ENCODE measurements around the gene ABCC11. TPM values are rescaled to one million over a fixed set of nuclear protein-coding genes. Genes with fewer than 3 reads are reported as not detected.

ABCC11 gene
- total and polyA plus RNA-seq, 8 donors = 0.05 to 0.35 (median 0.18) TPM; not detected in 1

DNA sequence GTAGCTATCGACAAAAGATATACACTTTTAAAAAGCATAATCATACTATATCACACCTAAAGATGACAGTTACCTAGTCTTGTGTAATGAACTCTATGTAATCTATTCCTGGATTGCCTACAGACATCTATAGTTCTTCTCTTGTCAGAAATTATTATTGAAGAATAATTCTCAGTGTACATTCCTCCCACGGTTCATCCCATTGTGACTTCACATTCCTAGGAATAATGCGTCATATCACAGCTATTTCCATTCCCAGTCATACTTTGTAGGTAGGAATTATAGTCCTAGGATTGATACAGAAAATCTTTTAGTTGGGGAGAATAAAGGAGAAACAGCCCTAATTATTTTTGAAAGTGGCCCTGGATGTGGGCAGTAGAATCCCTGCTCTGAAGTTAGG, 44.0 kb upstream of the ABCC11 start:
- TF ChIP-seq, protein P1, sequence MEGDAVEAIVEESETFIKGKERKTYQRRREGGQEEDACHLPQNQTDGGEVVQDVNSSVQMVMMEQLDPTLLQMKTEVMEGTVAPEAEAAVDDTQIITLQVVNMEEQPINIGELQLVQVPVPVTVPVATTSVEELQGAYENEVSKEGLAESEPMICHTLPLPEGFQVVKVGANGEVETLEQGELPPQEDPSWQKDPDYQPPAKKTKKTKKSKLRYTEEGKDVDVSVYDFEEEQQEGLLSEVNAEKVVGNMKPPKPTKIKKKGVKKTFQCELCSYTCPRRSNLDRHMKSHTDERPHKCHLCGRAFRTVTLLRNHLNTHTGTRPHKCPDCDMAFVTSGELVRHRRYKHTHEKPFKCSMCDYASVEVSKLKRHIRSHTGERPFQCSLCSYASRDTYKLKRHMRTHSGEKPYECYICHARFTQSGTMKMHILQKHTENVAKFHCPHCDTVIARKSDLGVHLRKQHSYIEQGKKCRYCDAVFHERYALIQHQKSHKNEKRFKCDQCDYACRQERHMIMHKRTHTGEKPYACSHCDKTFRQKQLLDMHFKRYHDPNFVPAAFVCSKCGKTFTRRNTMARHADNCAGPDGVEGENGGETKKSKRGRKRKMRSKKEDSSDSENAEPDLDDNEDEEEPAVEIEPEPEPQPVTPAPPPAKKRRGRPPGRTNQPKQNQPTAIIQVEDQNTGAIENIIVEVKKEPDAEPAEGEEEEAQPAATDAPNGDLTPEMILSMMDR (IDR thresholded peaks at IDR 0.05) = no peak
- ATAC-seq = no peak

DNA sequence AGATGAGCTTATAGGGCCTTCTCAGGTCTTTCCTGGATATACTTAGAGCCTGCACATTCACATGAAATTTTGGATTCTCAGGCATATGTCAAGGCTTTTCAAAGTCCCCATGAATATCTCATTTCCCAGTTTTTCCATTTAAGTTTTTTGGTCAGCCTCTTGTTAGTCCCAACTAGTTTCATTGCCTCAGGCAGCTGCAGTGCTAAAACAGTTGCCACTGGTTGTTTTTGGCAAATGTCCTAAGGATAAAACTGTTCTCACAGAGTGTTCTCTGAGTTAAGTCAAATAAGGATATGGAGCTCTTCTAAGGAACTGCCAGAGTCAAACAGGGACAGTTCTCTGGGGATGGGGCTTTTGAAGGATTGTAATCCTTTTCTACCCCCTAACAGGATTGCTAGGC, 39.9 kb upstream of the ABCC11 start:
- intact Hi-C loops (cut with DNase I) = no loop called here
- no peak for DNase-seq
- Histone ChIP-seq H3K4me1 (no peaks in the 10 kb centered on the region), H3K4me3 (no peak overlapping the region), H3K9me3 (peaks cover 0 to 13% of the 10 kb centered on the region in 2 donors), H3K27me3 (no peaks in the 10 kb centered on the region), H3K36me3 (peaks cover 0 to 54% of the 10 kb centered on the region in 2 donors), H3K27ac (no peak overlapping the region)
- TF ChIP-seq, protein P1 (IDR thresholded peaks at IDR 0.05) = no peak
- ATAC-seq = no peak

More for the DNA sequence above, 44.0 kb upstream of the ABCC11 start:
- peaks cover 0 to 63% of the 10 kb centered on the region in 2 donors for H3K36me3 ChIP-seq
- DNase-seq = no peak
- H3K27me3 ChIP-seq = no peaks in the 10 kb centered on the region
- peaks cover 0 to 4% of the 10 kb centered on the region in 2 donors for H3K4me1 ChIP-seq
- intact Hi-C loops (cut with DNase I) = no loop called here
- H3K27ac ChIP-seq = no peak overlapping the region
- H3K4me3 ChIP-seq = no peak overlapping the region
- peaks cover 0 to 13% of the 10 kb centered on the region in 2 donors for H3K9me3 ChIP-seq

DNA sequence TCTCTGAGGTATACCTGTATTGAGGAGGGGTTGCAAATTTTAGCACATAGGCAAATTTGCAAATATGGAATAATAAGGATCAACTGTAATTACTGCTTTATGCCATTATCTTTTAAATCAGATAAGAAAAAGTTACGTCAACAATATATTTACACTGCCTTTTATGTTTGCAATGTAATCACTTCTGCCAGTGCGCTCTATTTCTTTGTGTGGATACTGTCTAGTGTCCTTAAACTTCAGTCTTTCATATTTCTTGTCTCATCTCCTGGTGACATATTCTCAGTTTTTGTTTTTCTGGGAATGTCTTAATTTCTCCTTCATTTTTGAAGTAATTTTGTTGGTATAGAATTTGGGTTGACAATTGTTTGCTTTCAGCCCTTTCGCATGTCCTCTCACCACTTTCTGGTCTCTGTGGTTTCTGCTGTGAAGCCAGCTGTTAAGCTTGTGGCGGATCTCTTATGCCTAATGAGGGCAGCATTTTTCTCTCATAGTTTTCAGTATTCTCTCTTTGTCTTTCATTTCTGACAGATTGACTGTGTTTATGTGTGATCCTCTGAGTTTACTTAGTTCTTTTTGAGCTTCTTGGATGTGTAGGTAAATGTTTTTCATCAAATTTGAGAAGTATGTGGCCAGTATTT, 37.6 kb upstream of the ABCC11 start:
- Histone ChIP-seq H3K27me3 (no peaks in the 10 kb centered on the region), H3K9me3 (peaks cover 0 to 13% of the 10 kb centered on the region in 2 donors), H3K36me3 (peaks cover 0 to 41% of the 10 kb centered on the region in 2 donors), H3K4me1 (peaks cover 0 to 3% of the 10 kb centered on the region in 2 donors), H3K27ac (no peak overlapping the region), H3K4me3 (no peak overlapping the region)
- TF ChIP-seq, protein P1 (IDR thresholded peaks at IDR 0.05) = no peak
- no peak for DNase-seq
- no peak for ATAC-seq
- intact Hi-C loops (cut with DNase I) = no loop called here

DNA sequence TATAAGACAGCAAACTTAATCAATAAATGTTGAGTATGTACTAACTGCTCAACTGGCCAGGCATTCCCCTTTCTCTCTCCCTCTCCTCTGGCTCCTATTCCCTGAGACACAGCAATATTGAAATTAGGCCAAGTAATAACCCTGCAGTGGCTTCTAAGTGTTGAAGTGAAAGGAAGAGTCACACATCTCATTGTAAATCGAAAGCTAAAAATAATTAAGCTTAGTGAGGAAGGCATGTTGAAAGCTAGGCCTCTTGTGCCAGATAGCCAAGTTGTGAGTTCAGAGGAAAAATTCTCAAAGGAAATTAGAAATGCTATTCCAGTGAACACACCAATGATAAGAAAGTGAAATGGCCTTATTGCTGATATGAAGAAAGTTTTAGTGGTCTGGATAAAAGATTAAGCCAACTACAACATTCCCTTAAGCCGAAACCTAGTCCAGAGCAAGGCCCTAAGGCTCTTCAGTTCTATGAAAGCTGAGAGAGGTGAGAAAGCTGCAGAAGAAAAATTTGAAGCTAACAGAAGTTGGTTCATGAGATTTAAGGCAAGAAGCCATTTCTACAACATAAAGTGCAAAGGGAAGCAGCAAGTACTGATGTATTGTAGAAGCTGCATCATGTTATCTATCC, 35.4 kb upstream of the ABCC11 start:
- Histone ChIP-seq H3K27ac (no peak overlapping the region), H3K4me3 (no peak overlapping the region), H3K27me3 (no peaks in the 10 kb centered on the region), H3K9me3 (peaks cover 0 to 13% of the 10 kb centered on the region in 2 donors), H3K36me3 (peaks cover 0 to 29% of the 10 kb centered on the region in 2 donors), H3K4me1 (peaks cover 0 to 9% of the 10 kb centered on the region in 2 donors)
- ATAC-seq (no peak), DNase-seq (no peak)
- TF ChIP-seq, protein P1 (IDR thresholded peaks at IDR 0.05) = no peak
- intact Hi-C loops (cut with DNase I) = no loop called here

DNA sequence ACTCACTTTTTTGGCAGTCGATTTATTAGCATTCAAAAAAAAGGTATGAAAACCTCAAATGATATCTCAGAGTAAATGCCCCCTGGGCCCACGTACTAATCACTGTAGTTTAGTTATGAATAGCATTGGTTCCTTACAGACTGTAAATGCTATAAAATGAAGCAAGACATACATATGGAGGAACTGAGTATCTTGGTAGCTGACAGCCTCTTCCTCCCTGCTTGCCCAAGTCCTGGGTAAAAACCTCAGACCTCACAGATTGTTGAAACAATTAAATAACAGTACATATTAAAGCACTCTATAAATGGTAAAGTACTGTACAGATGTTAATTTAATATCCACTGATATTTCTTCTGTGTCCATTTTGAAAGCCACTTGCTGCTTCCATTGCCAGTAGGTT, 33.2 kb upstream of the ABCC11 start:
- DNase-seq = no peak
- TF ChIP-seq, protein P1 (IDR thresholded peaks at IDR 0.05) = no peak
- H3K27me3 ChIP-seq = no peaks in the 10 kb centered on the region
- H3K4me1 ChIP-seq = peaks cover 0 to 13% of the 10 kb centered on the region in 2 donors
- no peaks in the 10 kb centered on the region for H3K9me3 ChIP-seq
- no peak overlapping the region for H3K27ac ChIP-seq
- no peak overlapping the region for H3K4me3 ChIP-seq
- no peak for ATAC-seq
- H3K36me3 ChIP-seq = peaks cover 0 to 18% of the 10 kb centered on the region in 2 donors
- intact Hi-C loops (cut with DNase I) = no loop called here

Data from left lung (tissue), 10 donors.